ENCODE data around the gene FAM163B.

Gene FAM163B

GRCh38 chr9:133643362-133643755, 34.2 kb upstream of the FAM163B start:
- no peaks in the 10 kb centered on the region for H3K36me3 Mint-ChIP-seq
- H3K4me1 Mint-ChIP-seq: no peaks in the 10 kb centered on the region
- H3K9me3 Mint-ChIP-seq: no peaks in the 10 kb centered on the region
- peaks cover 12% of the 10 kb centered on the region for H3K27me3 Mint-ChIP-seq
- ATAC-seq (ENCODE audit: low read depth): no peak
- H3K27ac Mint-ChIP-seq: no peak overlapping the region
- H3K4me3 Mint-ChIP-seq: no peak overlapping the region
- no peak for DNase-seq (ENCODE audit: low spot score in 2 of 2)

DNA sequence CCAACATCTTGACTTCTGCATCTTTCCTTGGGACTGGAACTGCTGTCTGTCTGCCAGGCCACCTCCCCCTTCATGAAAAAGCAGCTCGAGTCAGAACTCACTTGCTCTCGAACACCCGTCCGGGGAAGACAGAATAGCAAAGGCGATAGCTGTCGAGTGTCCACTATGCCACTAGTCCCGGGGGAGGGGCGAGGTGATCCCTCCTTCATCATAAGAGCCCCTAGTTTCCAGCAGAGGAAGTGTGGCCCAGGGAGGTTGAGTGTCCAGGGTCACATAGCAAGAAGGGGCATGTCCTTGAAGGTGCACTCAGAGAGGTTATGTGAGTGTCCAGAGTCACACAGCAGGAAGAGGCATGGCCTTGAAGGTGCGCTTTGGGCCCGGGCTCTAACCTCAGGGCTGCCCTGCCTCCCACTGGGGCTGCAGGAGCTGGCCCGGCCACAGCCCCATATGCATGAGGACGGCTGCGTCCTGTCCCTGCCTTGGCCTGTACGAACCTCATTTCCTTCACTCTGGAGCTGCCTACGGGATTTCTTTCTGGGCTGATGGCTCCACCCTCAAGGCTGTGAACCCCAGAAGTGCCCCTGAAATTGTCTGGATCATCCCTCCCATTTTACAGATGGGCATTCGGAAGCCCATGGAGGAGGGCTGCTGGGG, 33.6 kb upstream of the FAM163B start:
- H3K4me3 Mint-ChIP-seq: no peak overlapping the region
- no peaks in the 10 kb centered on the region for H3K36me3 Mint-ChIP-seq
- DNase-seq (ENCODE audit: low spot score in 2 of 2) (no peak), ATAC-seq (ENCODE audit: low read depth) (no peak)
- no peaks in the 10 kb centered on the region for H3K4me1 Mint-ChIP-seq
- H3K27ac Mint-ChIP-seq: no peak overlapping the region
- peaks cover 10% of the 10 kb centered on the region for H3K27me3 Mint-ChIP-seq
- no peaks in the 10 kb centered on the region for H3K9me3 Mint-ChIP-seq

- DNase-seq (ENCODE audit: low spot score in 2 of 2): no peak
- Mint-ChIP-seq H3K4me1 (no peaks in the 10 kb centered on the region), H3K9me3 (no peaks in the 10 kb centered on the region), H3K4me3 (no peak overlapping the region), H3K36me3 (no peaks in the 10 kb centered on the region), H3K27ac (no peak overlapping the region), H3K27me3 (peaks cover 10% of the 10 kb centered on the region)
- ATAC-seq (ENCODE audit: low read depth): no peak
Observed at GRCh38 chr9:133641861-133642595, 32.8 kb upstream of the FAM163B start.

GRCh38 chr9:133641396-133641655, 32.1 kb upstream of the FAM163B start:
- Mint-ChIP-seq H3K4me1 (no peaks in the 10 kb centered on the region), H3K4me3 (no peak overlapping the region), H3K27me3 (peaks cover 15% of the 10 kb centered on the region), H3K9me3 (no peaks in the 10 kb centered on the region), H3K36me3 (no peaks in the 10 kb centered on the region), H3K27ac (no peak overlapping the region)
- DNase-seq (ENCODE audit: low spot score in 2 of 2) (no peak), ATAC-seq (ENCODE audit: low read depth) (no peak)

DNA sequence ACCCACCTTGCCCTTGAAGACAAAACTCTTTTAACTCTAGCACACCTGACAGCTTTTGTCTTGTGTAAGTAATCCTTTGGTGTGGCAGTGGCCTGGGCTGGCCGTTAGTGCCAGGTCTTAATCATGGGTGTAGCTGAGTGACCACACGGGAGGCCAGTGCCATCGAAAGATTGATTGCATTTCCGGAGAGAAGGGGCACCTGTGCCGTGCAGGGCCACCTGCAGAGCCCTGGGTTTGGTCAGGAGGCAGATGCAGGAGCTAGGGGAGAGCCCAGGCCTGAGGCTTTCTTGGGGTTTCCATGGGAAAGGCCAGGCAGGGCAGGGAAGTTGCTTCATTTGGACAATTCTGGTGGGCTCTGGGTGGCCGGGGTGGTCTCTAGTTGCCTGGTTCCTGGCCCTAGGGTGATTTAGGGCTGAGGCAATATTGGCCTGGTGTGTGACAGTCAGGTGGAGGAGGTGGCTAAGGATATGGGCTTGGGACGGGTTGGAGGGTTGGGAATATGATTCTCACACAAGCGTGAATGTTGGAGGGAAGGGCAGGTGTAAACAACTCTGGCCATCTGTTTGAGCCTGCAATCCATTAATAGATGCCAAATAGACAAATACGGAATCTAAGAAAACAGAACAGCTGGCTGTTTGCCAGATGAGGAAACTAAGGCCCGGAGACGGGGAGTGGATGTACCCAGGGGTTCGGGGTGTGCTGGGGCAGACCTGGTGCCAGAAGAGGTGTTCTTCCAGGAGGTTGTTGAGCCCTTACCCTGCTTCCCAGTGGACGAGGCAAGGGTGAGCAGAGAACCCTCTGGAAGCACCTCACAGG, 31.6 kb upstream of the FAM163B start:
- Mint-ChIP-seq H3K27ac (no peak overlapping the region), H3K36me3 (no peaks in the 10 kb centered on the region), H3K4me3 (no peak overlapping the region), H3K9me3 (no peaks in the 10 kb centered on the region), H3K4me1 (no peaks in the 10 kb centered on the region), H3K27me3 (peaks cover 15% of the 10 kb centered on the region)
- DNase-seq (ENCODE audit: low spot score in 2 of 2) (no peak), ATAC-seq (ENCODE audit: low read depth) (no peak)

DNA sequence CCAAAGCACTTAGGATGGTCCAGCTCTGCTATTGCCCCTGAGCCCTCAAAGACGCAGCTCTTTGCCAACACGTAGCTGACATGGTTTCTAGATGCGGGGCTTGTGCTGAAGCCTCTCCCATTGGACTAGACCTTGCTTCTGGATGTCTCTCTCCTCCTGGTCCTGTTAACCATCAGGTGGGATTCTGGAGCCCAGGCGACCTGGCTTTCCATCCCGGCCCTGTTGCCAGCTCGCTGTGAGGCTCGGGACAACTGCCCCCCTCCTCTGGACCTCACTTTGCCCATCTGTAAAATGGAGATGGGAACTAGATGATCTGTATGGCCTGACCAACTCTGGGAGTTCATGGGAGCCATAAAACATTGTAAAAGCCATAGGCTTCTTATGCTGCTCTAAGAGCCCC, 31.0 kb upstream of the FAM163B start:
- H3K36me3 Mint-ChIP-seq: no peaks in the 10 kb centered on the region
- no peaks in the 10 kb centered on the region for H3K9me3 Mint-ChIP-seq
- H3K27me3 Mint-ChIP-seq: peaks cover 17% of the 10 kb centered on the region
- ATAC-seq (ENCODE audit: low read depth) (no peak), DNase-seq (ENCODE audit: low spot score in 2 of 2) (no peak)
- no peaks in the 10 kb centered on the region for H3K4me1 Mint-ChIP-seq
- no peak overlapping the region for H3K27ac Mint-ChIP-seq
- no peak overlapping the region for H3K4me3 Mint-ChIP-seq

DNA sequence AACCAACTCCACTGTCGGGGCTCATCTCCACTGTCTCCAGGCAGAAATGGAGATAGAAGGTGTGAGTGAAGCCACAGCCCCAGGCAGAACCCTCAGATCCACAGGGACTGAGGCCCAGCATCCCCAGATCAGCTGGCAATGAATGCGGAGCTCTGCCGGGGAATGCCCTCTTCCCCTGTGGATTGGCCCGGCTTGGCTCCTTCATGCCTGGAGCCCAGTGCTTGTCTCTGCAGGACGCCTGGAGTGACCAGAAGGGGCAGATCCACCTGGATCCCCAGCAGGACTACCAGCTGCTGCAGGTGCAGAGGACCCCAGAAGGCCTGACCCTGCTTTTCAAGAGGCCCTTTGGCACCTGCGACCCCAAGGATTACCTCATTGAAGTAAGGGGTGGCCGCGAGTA, 30.4 kb upstream of the FAM163B start:
- no peaks in the 10 kb centered on the region for H3K9me3 Mint-ChIP-seq
- no peak overlapping the region for H3K27ac Mint-ChIP-seq
- H3K4me3 Mint-ChIP-seq: no peak overlapping the region
- DNase-seq (ENCODE audit: low spot score in 2 of 2) (no peak), ATAC-seq (ENCODE audit: low read depth) (no peak)
- no peaks in the 10 kb centered on the region for H3K4me1 Mint-ChIP-seq
- H3K36me3 Mint-ChIP-seq: no peaks in the 10 kb centered on the region
- peaks cover 17% of the 10 kb centered on the region for H3K27me3 Mint-ChIP-seq

GRCh38 chr9:133638711-133639110, 29.5 kb upstream of the FAM163B start:
- Mint-ChIP-seq H3K27ac (no peak overlapping the region), H3K4me3 (no peak overlapping the region), H3K36me3 (no peaks in the 10 kb centered on the region), H3K27me3 (peaks cover 20% of the 10 kb centered on the region), H3K9me3 (no peaks in the 10 kb centered on the region), H3K4me1 (no peaks in the 10 kb centered on the region)
- DNase-seq (ENCODE audit: low spot score in 2 of 2) (no peak), ATAC-seq (ENCODE audit: low read depth) (no peak)

- DNase-seq (ENCODE audit: low spot score in 2 of 2) (no peak), ATAC-seq (ENCODE audit: low read depth) (no peak)
- Mint-ChIP-seq H3K4me3 (no peak overlapping the region), H3K4me1 (no peaks in the 10 kb centered on the region), H3K27me3 (peaks cover 21% of the 10 kb centered on the region), H3K27ac (no peak overlapping the region), H3K9me3 (no peaks in the 10 kb centered on the region), H3K36me3 (no peaks in the 10 kb centered on the region)
Observed at GRCh38 chr9:133638076-133638475, 28.9 kb upstream of the FAM163B start.

GRCh38 chr9:133637451-133638055, 28.4 kb upstream of the FAM163B start:
- H3K36me3 Mint-ChIP-seq: no peaks in the 10 kb centered on the region
- DNase-seq (ENCODE audit: low spot score in 2 of 2) (no peak), ATAC-seq (ENCODE audit: low read depth) (no peak)
- no peaks in the 10 kb centered on the region for H3K4me1 Mint-ChIP-seq
- no peak overlapping the region for H3K4me3 Mint-ChIP-seq
- no peak overlapping the region for H3K27ac Mint-ChIP-seq
- H3K9me3 Mint-ChIP-seq: no peaks in the 10 kb centered on the region
- H3K27me3 Mint-ChIP-seq: peaks cover 22% of the 10 kb centered on the region

DNA sequence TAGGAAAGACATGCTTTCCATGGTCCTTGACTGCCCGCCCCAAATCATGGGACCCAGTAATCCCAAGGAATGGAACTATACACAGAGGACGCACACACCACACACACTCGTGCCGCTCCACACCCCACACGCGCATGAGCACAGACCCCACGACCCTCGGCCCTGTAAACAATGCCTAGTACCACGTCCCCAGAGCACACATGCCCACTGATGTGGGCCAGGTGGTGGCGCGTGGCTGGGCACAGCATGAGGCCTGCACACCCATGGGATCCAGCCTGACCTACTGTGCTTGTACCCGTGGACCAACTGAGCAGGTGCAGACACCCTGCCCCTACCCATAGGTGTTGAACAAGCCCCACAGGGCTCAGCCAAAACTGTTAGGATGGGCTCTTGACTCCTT, 27.7 kb upstream of the FAM163B start:
- DNase-seq (ENCODE audit: low spot score in 2 of 2): no peak
- Mint-ChIP-seq H3K4me3 (no peak overlapping the region), H3K27ac (no peak overlapping the region), H3K4me1 (no peaks in the 10 kb centered on the region), H3K36me3 (no peaks in the 10 kb centered on the region), H3K9me3 (no peaks in the 10 kb centered on the region), H3K27me3 (peaks cover 22% of the 10 kb centered on the region)
- no peak for ATAC-seq (ENCODE audit: low read depth)

DNA sequence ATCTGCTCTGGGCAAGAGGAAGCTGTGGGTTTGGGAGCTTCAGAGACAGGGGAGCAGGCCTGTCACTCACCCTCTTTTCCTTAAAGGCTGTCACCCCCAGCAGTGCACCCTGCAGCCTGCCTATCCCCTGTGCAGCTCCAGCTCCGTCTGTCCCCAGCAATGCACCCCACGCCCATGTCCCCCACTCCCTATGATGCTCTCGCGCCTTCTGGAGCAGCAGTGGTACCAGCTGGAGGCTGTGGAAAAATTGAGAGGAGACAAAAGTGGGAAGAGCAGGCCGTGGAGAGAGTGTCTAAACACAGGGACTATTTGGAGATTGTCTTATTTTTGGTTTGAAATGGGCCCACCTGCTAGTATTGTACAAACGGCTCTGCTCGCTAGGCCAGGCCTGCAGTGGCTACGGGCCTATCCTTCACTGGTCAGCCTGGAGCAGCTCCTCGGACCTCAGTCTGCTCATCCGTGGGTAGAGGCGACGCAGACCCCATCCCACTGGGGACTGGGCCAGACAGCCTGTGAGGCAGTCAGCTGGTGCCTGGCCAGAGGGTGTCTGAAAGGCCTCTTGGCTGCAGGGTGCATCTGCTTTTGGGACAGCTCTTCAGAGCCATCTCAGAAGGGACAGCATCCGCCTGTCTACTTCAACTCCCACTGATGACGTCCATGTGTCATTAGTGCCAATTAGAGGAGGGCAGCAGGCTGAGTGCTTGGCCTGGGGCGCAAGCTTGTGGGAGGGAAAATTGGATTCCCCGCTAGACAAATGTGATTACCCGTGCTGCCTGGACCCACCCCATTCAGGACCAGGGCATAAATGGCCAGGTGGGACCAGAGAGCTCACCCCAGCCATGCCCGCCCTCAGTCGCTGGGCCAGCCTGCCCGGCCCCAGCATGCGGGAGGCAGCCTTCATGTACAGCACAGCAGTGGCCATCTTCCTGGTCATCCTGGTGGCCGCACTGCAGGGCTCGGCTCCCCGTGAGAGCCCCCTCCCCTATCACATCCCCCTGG, 26.6 kb upstream of the FAM163B start, which contains the start of gene DBH:
DBH (plus strand) TSS at position 831 of the 999 bp plus-strand sequence; CDS start at position 840, 9 bp downstream.
- Mint-ChIP-seq H3K27ac (no peak within 1 kb of the TSS), H3K27me3 (peaks cover 20% of the 10 kb centered on the region), H3K4me1 (no peaks in the 10 kb centered on the region), H3K9me3 (no peaks in the 10 kb centered on the region), H3K4me3 (no peak within 1 kb of the TSS), H3K36me3 (no peaks in the 10 kb centered on the region)
- DNase-seq (ENCODE audit: low spot score in 2 of 2) (no peak), ATAC-seq (ENCODE audit: low read depth) (no peak)

- ATAC-seq (ENCODE audit: low read depth) (no peak), DNase-seq (ENCODE audit: low spot score in 2 of 2) (no peak)
- Mint-ChIP-seq H3K36me3 (no peaks in the 10 kb centered on the region), H3K4me3 (no peak overlapping the region), H3K27ac (no peak overlapping the region), H3K27me3 (peaks cover 19% of the 10 kb centered on the region), H3K9me3 (no peaks in the 10 kb centered on the region), H3K4me1 (no peaks in the 10 kb centered on the region)
Observed at GRCh38 chr9:133635098-133635497, 25.9 kb upstream of the FAM163B start.
